DMS114 treated with DMSO at 0.1 percent for 48 hours (cell line): ENCODE measurements around the gene TSPAN11.

Source experiments
- DNase-seq: peaks from one replicate; lab custom pipeline; 2025; ENCODE audit not compliant: unreplicated experiment; lab: John Stamatoyannopoulos, UW

TSPAN11 gene

GRCh38 chr12:30959110-30959710, 32.7 kb downstream of the TSPAN11 start:
- no peak for DNase-seq

- no peak for DNase-seq
These were observed 33.2 kb downstream of the TSPAN11 start for GRCh38 chr12:30959778-30960177.

- DNase-seq: no peak
These were observed 34.5 kb downstream of the TSPAN11 start for GRCh38 chr12:30961030-30961429.

- DNase-seq: no peak
These were observed 35.5 kb downstream of the TSPAN11 start for GRCh38 chr12:30962047-30962446.

- DNase-seq: no peak
These were observed 37.4 kb downstream of the TSPAN11 start for GRCh38 chr12:30963709-30964564.

GRCh38 chr12:30964896-30965612, 38.5 kb downstream of the TSPAN11 start:
- no peak for DNase-seq

GRCh38 chr12:30965613-30965985, 39.1 kb downstream of the TSPAN11 start:
- no peak for DNase-seq

GRCh38 chr12:30967026-30967425, 40.5 kb downstream of the TSPAN11 start:
- DNase-seq: no peak

- no peak for DNase-seq
These were observed 41.7 kb downstream of the TSPAN11 start for GRCh38 chr12:30968211-30968610.

- no peak for DNase-seq
These were observed 42.5 kb downstream of the TSPAN11 start for GRCh38 chr12:30969006-30969405.

- no peak for DNase-seq
These were observed 43.3 kb downstream of the TSPAN11 start for GRCh38 chr12:30969606-30970395.

- DNase-seq: no peak
These were observed 44.1 kb downstream of the TSPAN11 start for GRCh38 chr12:30970559-30971197.

- DNase-seq: no peak
These were observed 45.5 kb downstream of the TSPAN11 start for GRCh38 chr12:30972035-30972434.

- no peak for DNase-seq
These were observed 46.6 kb downstream of the TSPAN11 start for GRCh38 chr12:30973175-30973574.

- no peak for DNase-seq
These were observed 47.3 kb downstream of the TSPAN11 start for GRCh38 chr12:30973830-30974229.

GRCh38 chr12:30974746-30975500, 48.4 kb downstream of the TSPAN11 start:
- DNase-seq: no peak

GRCh38 chr12:30975581-30975980, 49.0 kb downstream of the TSPAN11 start:
- DNase-seq: no peak

- no peak for DNase-seq
These were observed 49.7 kb downstream of the TSPAN11 start for GRCh38 chr12:30976206-30976605.

- DNase-seq: no peak
These were observed 50.6 kb downstream of the TSPAN11 start for GRCh38 chr12:30977124-30977523.
